GM19099 (cell line): Measurements from ENCODE around the gene MN1.

Source experiments
- POLR2A ChIP-seq: IDR thresholded peaks from 3 replicates; pipeline ENCODE4 v1.6.1; 2011; ENCODE audit warnings: low read depth; ENCODE audit not compliant: insufficient read length; ENCODE audit errors: extremely low read depth

Gene MN1

GRCh38 chr22:27797520-27798391, 3.8 kb downstream of the MN1 start:
- TF ChIP-seq POLR2A = no peak

- TF ChIP-seq POLR2A = no peak
Observed at GRCh38 chr22:27796829-27797519, 4.6 kb downstream of the MN1 start.

GRCh38 chr22:27795696-27796517, 5.6 kb downstream of the MN1 start:
- TF ChIP-seq POLR2A = no peak

- TF ChIP-seq POLR2A = no peak
Observed at GRCh38 chr22:27795053-27795452, 6.5 kb downstream of the MN1 start.

GRCh38 chr22:27794226-27794625, 7.3 kb downstream of the MN1 start:
- no peak for TF ChIP-seq POLR2A

- no peak for TF ChIP-seq POLR2A
Observed at GRCh38 chr22:27793576-27793975, 8.0 kb downstream of the MN1 start.

- TF ChIP-seq POLR2A = no peak
Observed at GRCh38 chr22:27792452-27793161, 8.9 kb downstream of the MN1 start.

GRCh38 chr22:27791859-27792241, 9.7 kb downstream of the MN1 start:
- TF ChIP-seq POLR2A = no peak

- no peak for TF ChIP-seq POLR2A
Observed at GRCh38 chr22:27791159-27791858, 10.2 kb downstream of the MN1 start.

- no peak for TF ChIP-seq POLR2A
Observed at GRCh38 chr22:27790376-27791158, 11.0 kb downstream of the MN1 start.

GRCh38 chr22:27788500-27789288, 12.9 kb downstream of the MN1 start:
- no peak for TF ChIP-seq POLR2A

GRCh38 chr22:27786965-27787364, 14.6 kb downstream of the MN1 start:
- no peak for TF ChIP-seq POLR2A
